OCI-LY3 (cell line): ENCODE data around the gene WWOX.

Experiments used
- H2AFZ ChIP-seq: fragments of 200-600, 300-600 bp; shearing (Covaris generic); 2 replicates; pipeline ENCODE4 v1.6.0; 2014; ENCODE audit warnings: antibody characterized with exemption, low read depth, low read length
- H3K27ac ChIP-seq: fragments of 200-600, 300-600 bp; sonication (generic); 2 replicates; pipeline ENCODE4 v1.5.1; 2014; ENCODE audit warnings: mild to moderate bottlenecking, low read length, moderate library complexity, mixed read lengths
- H3K27me3 ChIP-seq: fragments of 200-600, 300-600 bp; sonication (generic); 2 replicates; pipeline ENCODE4 v1.6.1; 2014; ENCODE audit warnings: low read depth, low read length, mixed read lengths
- H3K36me3 ChIP-seq: fragments of 200-600, 300-600 bp; sonication (generic); replicated peaks from 2 replicates; pipeline ENCODE3; 2014; ENCODE audit warnings: low read depth, low read length, mixed read lengths
- H3K4me1 ChIP-seq: fragments of 300-600, 200-600 bp; sonication (generic); 2 replicates; pipeline ENCODE4 v1.6.1; 2014; ENCODE audit warnings: low read length, mixed read lengths
- H3K4me2 ChIP-seq: fragments of 200-600, 300-600 bp; sonication (generic); 2 replicates; pipeline ENCODE4 v1.6.1; 2014; ENCODE audit warnings: low read length, mixed read lengths
- H3K4me3 ChIP-seq: fragments of 300-600, 200-600 bp; sonication (generic); 2 replicates; pipeline ENCODE4 v1.5.1; 2014; ENCODE audit warnings: antibody characterized with exemption, mild to moderate bottlenecking, low read length, moderate library complexity
- H3K79me2 ChIP-seq: fragments of 300-600, 200-600 bp; shearing (Covaris generic); 2 replicates; pipeline ENCODE4 v1.6.1; 2014; ENCODE audit warnings: mild to moderate bottlenecking, low read length, mixed read lengths
- H3K9ac ChIP-seq: fragments of 300-600, 200-600 bp; shearing (Covaris generic); 2 replicates; pipeline ENCODE4 v1.6.0; 2014; ENCODE audit warnings: mild to moderate bottlenecking, low read length, moderate library complexity
- H3K9me3 ChIP-seq: fragments of 200-600, 300-600 bp; shearing (Covaris generic); 2 replicates; pipeline ENCODE4 v1.6.1; 2014; ENCODE audit warnings: low read length, mixed read lengths; ENCODE audit not compliant: insufficient read depth
- H4K20me1 ChIP-seq: fragments of 200-600, 300-600 bp; sonication (generic); 2 replicates; pipeline ENCODE4 v1.6.1; 2016; ENCODE audit warnings: low read length, mixed read lengths; ENCODE audit not compliant: insufficient read depth
- CTCF ChIP-seq: fragments of 200-600, 300-600 bp; sonication (generic); IDR thresholded peaks from 2 replicates; pipeline ENCODE4 v1.5.1; 2014; ENCODE audit warnings: antibody characterized with exemption, low read length, low read depth
- EZH2phosphoT487 ChIP-seq: fragments of 200-600 bp; shearing (Covaris generic); IDR thresholded peaks from 2 replicates; pipeline ENCODE4 v1.6.1; 2018; ENCODE audit warnings: antibody characterized with exemption, mixed run types, low read depth

The WWOX gene

GRCh38 chr16:78936060-78936459, 836.6 kb downstream of the WWOX start:
- Histone ChIP-seq H3K27me3 (no peaks in the 10 kb centered on the region; the same call in 1 of the 2 replicates), H3K79me2 (no peaks in the 10 kb centered on the region), H2AFZ (no peak overlapping the region), H3K4me3 (no peak overlapping the region), H3K4me1 (peaks cover 11% of the 10 kb centered on the region), H3K9ac (no peak overlapping the region), H4K20me1 (no peaks in the 10 kb centered on the region), H3K4me2 (no peak overlapping the region), H3K27ac (no peak overlapping the region), H3K36me3 (no peaks in the 10 kb centered on the region), H3K9me3 (no peaks in the 10 kb centered on the region)
- TF ChIP-seq EZH2phosphoT487, result no peak
- no peak for TF ChIP-seq CTCF

- no peaks in the 10 kb centered on the region for H4K20me1 ChIP-seq
- no peaks in the 10 kb centered on the region for H3K9me3 ChIP-seq
- no peak overlapping the region for H3K4me3 ChIP-seq
- H3K27me3 ChIP-seq, result peaks cover 3% of the 10 kb centered on the region; the same call in 1 of the 2 replicates
- peak overlapping the region; percentile 33 for H3K4me2 ChIP-seq
- peaks cover 11% of the 10 kb centered on the region for H3K4me1 ChIP-seq
- TF ChIP-seq EZH2phosphoT487 (no peak), CTCF (no peak)
- H3K36me3 ChIP-seq, result no peaks in the 10 kb centered on the region
- H3K79me2 ChIP-seq, result no peaks in the 10 kb centered on the region
- no peak overlapping the region for H3K27ac ChIP-seq
- no peak overlapping the region for H3K9ac ChIP-seq
- no peak overlapping the region for H2AFZ ChIP-seq
These were observed 840.1 kb downstream of the WWOX start for GRCh38 chr16:78939597-78939996.

- Histone ChIP-seq H3K9me3 (no peaks in the 10 kb centered on the region), H3K4me1 (peaks cover 11% of the 10 kb centered on the region), H3K4me2 (no peak overlapping the region), H3K27ac (no peak overlapping the region), H2AFZ (no peak overlapping the region), H3K27me3 (peaks cover 9% of the 10 kb centered on the region; the same call in 1 of the 2 replicates), H3K9ac (no peak overlapping the region), H3K4me3 (no peak overlapping the region), H4K20me1 (no peaks in the 10 kb centered on the region), H3K36me3 (no peaks in the 10 kb centered on the region), H3K79me2 (no peaks in the 10 kb centered on the region)
- TF ChIP-seq EZH2phosphoT487, result no peak
- no peak for TF ChIP-seq CTCF
These were observed 843.3 kb downstream of the WWOX start for GRCh38 chr16:78942625-78943245.

- no peak overlapping the region for H3K27ac ChIP-seq
- no peaks in the 10 kb centered on the region for H3K79me2 ChIP-seq
- no peak overlapping the region for H3K4me3 ChIP-seq
- TF ChIP-seq EZH2phosphoT487, result no peak
- no peak for TF ChIP-seq CTCF
- H3K9me3 ChIP-seq, result no peaks in the 10 kb centered on the region
- H2AFZ ChIP-seq, result no peak overlapping the region
- no peaks in the 10 kb centered on the region for H3K4me1 ChIP-seq
- no peaks in the 10 kb centered on the region for H3K36me3 ChIP-seq
- no peaks in the 10 kb centered on the region for H4K20me1 ChIP-seq
- H3K4me2 ChIP-seq, result no peak overlapping the region
- no peak overlapping the region for H3K9ac ChIP-seq
- peaks cover 23% of the 10 kb centered on the region for H3K27me3 ChIP-seq
These were observed 845.9 kb downstream of the WWOX start for GRCh38 chr16:78945336-78945735.
